HG03354 (cell line): Measurements from ENCODE around the gene AAGAB.
"Not testable (repeated sequence)": the region's sequence is repeated elsewhere in the genome, so short reads cannot be mapped to it uniquely, and the experiment has no call there.

ENCODE experiments used
- ATAC-seq: cut with Tn5 transposase; IDR thresholded peaks from one replicate; pipeline ENCODE4 v1.9.1; 2021; ENCODE audit warnings: mild to moderate bottlenecking; ENCODE audit not compliant: unreplicated experiment, poor library complexity, severe bottlenecking

The AAGAB gene

GRCh38 chr15:67157521-67158252 lies 96.8 kb downstream of the AAGAB start:
- ATAC-seq = no peak

DNA sequence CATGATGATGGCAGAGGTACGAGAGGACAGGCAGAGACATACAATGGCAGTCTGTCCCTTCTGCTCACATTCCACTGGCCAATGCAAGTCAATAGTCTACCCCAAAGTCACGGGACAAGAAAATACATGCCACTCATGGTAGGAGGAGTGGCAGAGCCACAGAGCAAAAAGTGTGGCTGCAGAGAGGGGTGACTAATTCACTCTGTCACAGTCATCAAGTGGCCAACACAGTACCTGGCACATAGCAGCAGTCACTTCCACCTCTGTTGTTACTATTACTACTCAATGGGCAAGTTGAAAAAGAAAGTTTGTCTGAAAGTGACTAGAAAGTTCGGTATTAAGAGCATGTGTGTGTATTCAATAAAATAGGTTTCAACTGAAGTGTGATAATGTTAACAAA lies 97.6 kb downstream of the AAGAB start:
- ATAC-seq = no peak

DNA sequence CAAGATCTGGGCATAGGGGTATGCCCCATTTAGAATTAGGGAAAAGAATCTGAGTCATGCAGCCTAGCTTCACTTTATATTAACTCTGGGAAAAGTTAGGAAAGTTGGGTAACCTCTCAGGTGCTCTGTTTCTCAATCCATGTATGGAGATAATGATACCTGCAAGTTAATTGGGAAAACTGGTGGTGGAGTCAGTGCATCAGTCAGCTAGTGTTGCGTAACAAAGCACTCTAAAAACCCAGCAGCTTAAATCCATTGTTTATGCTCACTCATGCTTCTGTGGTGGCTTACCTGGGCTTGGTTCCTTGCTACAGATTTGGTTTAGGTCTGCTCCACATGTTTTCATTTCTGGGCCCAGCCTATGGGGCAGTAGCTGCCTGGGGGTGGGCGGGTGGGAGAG lies 98.0 kb downstream of the AAGAB start:
- no peak for ATAC-seq

GRCh38 chr15:67154249-67154648 lies 100.2 kb downstream of the AAGAB start:
- ATAC-seq = no peak

DNA sequence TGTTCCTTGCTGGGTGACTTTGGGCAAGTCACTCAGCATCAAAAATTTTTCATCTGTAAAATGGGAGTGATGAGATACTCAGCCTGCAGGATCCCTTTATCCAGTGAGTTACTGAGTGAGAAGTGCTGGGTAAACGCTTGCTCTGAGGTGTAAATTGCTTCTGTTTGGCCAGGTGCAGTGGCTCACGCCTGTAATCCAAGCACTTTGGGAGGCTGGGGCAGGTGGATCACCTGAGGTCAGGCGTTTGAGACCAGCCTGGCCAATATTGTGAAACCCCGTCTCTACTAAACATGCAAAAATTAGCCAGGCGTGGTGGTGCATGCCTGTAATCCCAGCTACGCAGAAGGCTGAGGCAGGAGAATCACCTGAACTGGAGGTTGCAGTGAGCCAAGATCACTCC lies 101.4 kb downstream of the AAGAB start:
- not testable (repeated sequence) for ATAC-seq

DNA sequence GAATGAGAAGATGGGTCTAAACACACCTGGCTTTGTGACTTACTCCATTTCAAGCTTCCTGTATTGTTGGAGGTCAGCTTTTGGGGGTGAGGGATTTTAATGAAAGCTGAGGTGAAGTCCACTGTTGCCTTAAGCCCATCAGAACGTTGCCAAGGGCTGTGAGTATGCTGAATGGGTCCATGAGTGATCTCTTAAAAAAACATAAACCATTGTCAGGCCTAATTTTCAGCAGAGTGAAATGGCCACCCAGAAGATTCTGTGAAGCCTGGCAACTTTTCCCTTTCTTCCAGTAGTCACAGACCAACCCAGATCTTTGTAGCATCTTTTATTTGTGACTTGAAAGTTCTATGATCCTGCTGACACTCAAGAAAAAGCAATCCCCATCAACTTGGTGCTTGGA lies 102.0 kb downstream of the AAGAB start:
- no peak for ATAC-seq
